GM12878 (cell line): ENCODE data around the gene EXOC4. TPM values are rescaled to one million over a fixed set of nuclear protein-coding genes. Genes with fewer than 3 reads are reported as not detected.

ENCODE experiments used
- ATAC-seq: fragments of 200-7000 bp; cut with Tn5 transposase; 3 replicates; pipeline ENCODE4 v1.9.1; 2020; ENCODE audit warnings: mild to moderate bottlenecking, moderate library complexity
- BruUV-seq: library from RNA; stranded (reverse); fragments of 400-500 nt; replicated peaks from 2 replicates; lab custom pipeline; 2021; lab: Mats Ljungman, UMichigan
- CTCF ChIA-PET: fragments of 300-600 bp; sonication (Branson Sonifier 250); formaldehyde crosslinking; extraction: SDS; loops from one replicate; lab custom pipeline; 2021; ENCODE audit warnings: inconsistent platforms; lab: Yijun Ruan, JAX
- POLR2A ChIA-PET: fragments of 350-600 bp; formaldehyde crosslinking; extraction: SDS; loops from one replicate; lab custom pipeline; 2021; ENCODE audit warnings: inconsistent platforms; lab: Charles Lee
- RAD21 ChIA-PET: fragments of 300-600 bp; sonication (Branson Sonifier 250); formaldehyde crosslinking; loops from one replicate; lab custom pipeline; 2023; ENCODE audit warnings: antibody characterized with exemption; ENCODE audit not compliant: unreplicated experiment; lab: Charles Lee
- SMC1A ChIA-PET: fragments of 300-600 bp; sonication (Branson Sonifier 250); formaldehyde crosslinking; loops from one replicate; lab custom pipeline; 2023; ENCODE audit not compliant: unreplicated experiment, uncharacterized antibody; lab: Charles Lee
- DNase-seq: peaks from one replicate; pipeline ENCODE4 v3.0.0-alpha.2; 2011; ENCODE audit warnings: low read depth, low spot score
- FAIRE-seq: peaks from 3 replicates; lab custom pipeline; 2011; peaks lifted over from hg19 to GRCh38; lab: Jason Lieb, UNC
- H2AFZ ChIP-seq: 2 replicates; pipeline ENCODE4 v1.6.0; 2011; ENCODE audit warnings: low read depth, low read length, control low read depth; ENCODE audit not compliant: control insufficient read depth
- H3K27ac ChIP-seq: 2 replicates; pipeline ENCODE4 v1.5.1; 2011; ENCODE audit warnings: control low read depth; ENCODE audit not compliant: control insufficient read depth, insufficient read depth
- H3K27me3 ChIP-seq, 2 experiments: replicated peaks in 1 of 2; 2 replicates each; pipeline versions ENCODE4 v1.6.0 to v1.6.1; 2011; ENCODE audit warnings: low read length in 1 of 2; ENCODE audit not compliant: control insufficient read depth in 2 of 2, insufficient read depth in 2 of 2
- H3K36me3 ChIP-seq, 2 experiments: 2 replicates each; pipeline ENCODE4 v1.5.1; 2011; ENCODE audit warnings: low read length in 1 of 2; ENCODE audit not compliant: control insufficient read depth in 2 of 2, insufficient read depth in 2 of 2
- H3K4me1 ChIP-seq: 2 replicates; pipeline ENCODE4 v1.6.1; 2011; ENCODE audit warnings: mild to moderate bottlenecking, low read length, moderate library complexity, mixed read lengths; ENCODE audit not compliant: control insufficient read depth, insufficient read depth
- H3K4me2 ChIP-seq: 2 replicates; pipeline ENCODE4 v1.6.0; 2011; ENCODE audit warnings: control low read depth; ENCODE audit not compliant: control insufficient read depth, insufficient read depth
- H3K4me3 ChIP-seq: fragments of 200-600 bp; sonication (generic); 2 replicates; pipeline ENCODE4 v1.5.1; 2016
- H3K79me2 ChIP-seq: 2 replicates; pipeline ENCODE4 v1.6.0; 2011; ENCODE audit warnings: low read length; ENCODE audit not compliant: control insufficient read depth, insufficient read depth
- H3K9ac ChIP-seq: 2 replicates; pipeline ENCODE4 v1.8.0; 2011; ENCODE audit warnings: low read length, control low read depth, mixed read lengths; ENCODE audit not compliant: control insufficient read depth, insufficient read depth
- H3K9me3 ChIP-seq: replicated peaks from 3 replicates; pipeline ENCODE4 v1.5.1; 2011; ENCODE audit warnings: mild to moderate bottlenecking, low read length; ENCODE audit not compliant: control insufficient read depth, insufficient read depth
- H4K20me1 ChIP-seq: 2 replicates; pipeline ENCODE4 v1.6.0; 2011; ENCODE audit not compliant: control insufficient read depth, insufficient read depth
- BMI1 ChIP-seq: fragments of 450-650 bp; IDR thresholded peaks from 2 replicates; pipeline ENCODE4 v1.6.1; 2016; ENCODE audit warnings: mild to moderate bottlenecking, moderate library complexity, borderline replicate concordance
- CBFB ChIP-seq: IDR thresholded peaks from 2 replicates; pipeline ENCODE4 v1.6.1; 2016; ENCODE audit warnings: antibody characterized with exemption, low read depth
- CEBPB ChIP-seq, 2 experiments: fragments of 150-350 bp in 1 of 2; IDR thresholded peaks; 2 replicates each; pipeline ENCODE4 v1.6.1; 2012 to 2014; ENCODE audit warnings: low read depth in 2 of 2, low read length in 2 of 2, borderline replicate concordance in 1 of 2, inconsistent platforms in 1 of 2
- DPF2 ChIP-seq: fragments of 450-650 bp; IDR thresholded peaks from 2 replicates; pipeline ENCODE4 v1.6.1; 2017; ENCODE audit warnings: mild to moderate bottlenecking
- EZH2 ChIP-seq: IDR thresholded peaks from 2 replicates; pipeline ENCODE4 v1.6.1; 2012; ENCODE audit warnings: low read depth, mild to moderate bottlenecking, control low read depth, inconsistent platforms, low read length, borderline replicate concordance; ENCODE audit not compliant: control insufficient read depth
- IKZF2 ChIP-seq, 2 experiments: fragments of 450-650 bp; IDR thresholded peaks; 2 replicates each; pipeline ENCODE4 v1.6.1; 2017; ENCODE audit warnings: mild to moderate bottlenecking in 2 of 2, moderate library complexity in 2 of 2
- IRF4 ChIP-seq: IDR thresholded peaks from 2 replicates; pipeline ENCODE4 v1.6.1; 2011; ENCODE audit warnings: low read depth, low read length
- JUNB ChIP-seq: IDR thresholded peaks from 2 replicates; pipeline ENCODE4 v1.6.1; 2016; ENCODE audit warnings: antibody characterized with exemption, mild to moderate bottlenecking
- MEF2A ChIP-seq: IDR thresholded peaks from 2 replicates; pipeline ENCODE4 v1.6.1; 2011; ENCODE audit warnings: low read depth, mild to moderate bottlenecking, low read length, moderate library complexity; ENCODE audit not compliant: insufficient read depth
- MTA2 ChIP-seq: fragments of 450-650 bp; IDR thresholded peaks from 2 replicates; pipeline ENCODE4 v1.6.1; 2016; ENCODE audit warnings: low read depth, mild to moderate bottlenecking, moderate library complexity
- NFIC ChIP-seq: IDR thresholded peaks from 2 replicates; pipeline ENCODE4 v1.6.1; 2012; ENCODE audit warnings: low read depth, mild to moderate bottlenecking, inconsistent platforms, low read length, moderate library complexity
- NFXL1 ChIP-seq: fragments of 450-650 bp; IDR thresholded peaks from 2 replicates; pipeline ENCODE4 v1.6.1; 2017; ENCODE audit warnings: antibody characterized with exemption, mild to moderate bottlenecking, borderline replicate concordance
- NRF1 ChIP-seq: conservative IDR thresholded peaks from 2 replicates; pipeline ENCODE4 v1.6.1; 2011; ENCODE audit warnings: mild to moderate bottlenecking, low read depth, low read length, improper control_type of control experiment
- RUNX3 ChIP-seq: IDR thresholded peaks from 2 replicates; pipeline ENCODE4 v1.6.1; 2012; ENCODE audit warnings: low read length, inconsistent platforms
- SIN3A ChIP-seq: IDR thresholded peaks from 2 replicates; pipeline ENCODE4 v1.6.1; 2012; ENCODE audit warnings: low read depth, low read length, improper control_type of control experiment
- SRF ChIP-seq, 2 experiments: IDR thresholded peaks; 2 replicates each; pipeline ENCODE4 v1.6.1; 2011; ENCODE audit warnings: low read depth in 2 of 2, low read length in 2 of 2, mild to moderate bottlenecking in 1 of 2, moderate library complexity in 1 of 2
- TARDBP ChIP-seq: IDR thresholded peaks from 2 replicates; pipeline ENCODE4 v1.6.1; 2016; ENCODE audit warnings: borderline replicate concordance
- ZNF24 ChIP-seq: fragments of 450-650 bp; IDR thresholded peaks from 2 replicates; pipeline ENCODE4 v1.6.1; 2017; ENCODE audit warnings: antibody characterized with exemption, mild to moderate bottlenecking
- ZNF622 ChIP-seq: fragments of 450-650 bp; IDR thresholded peaks from 2 replicates; pipeline ENCODE4 v1.6.1; 2017; ENCODE audit warnings: mild to moderate bottlenecking, inconsistent platforms
- WGBS: methylation state at CpG from one replicate; pipeline ENCODE4 v1.1.6; 2016; ENCODE audit warnings: low lambda C conversion rate; ENCODE audit not compliant: insufficient replicate concordance, insufficient coverage; ENCODE audit errors: missing lambda C conversion rate; 5-methylcytosine and 5-hydroxymethylcytosine counted together
- in situ Hi-C: fragments of 300-500 bp; cut with MboI; formaldehyde crosslinking; loops from 9 replicates; pipeline ENCODE4 v1.14.3; 2018; ENCODE audit warnings: mixed read lengths
- intact Hi-C: fragments of 100-400 bp; cut with micrococcal nuclease; formaldehyde crosslinking; loops from one replicate; pipeline ENCODE4 v1.14.2; 2022; ENCODE audit not compliant: unreplicated experiment
- polyA plus RNA-seq, 11 experiments: library from polyadenylated mRNA; depleted of rRNA in 4 of 11; unstranded in 6 of 11; stranded (reverse) in 5 of 11; fragments of >200 nt; fragmentation: Nextera tagmentation in 4 of 11; fragmentation: Illumina TruSeq in 1 of 11; extraction: Ambion mirVana in 4 of 11; extraction: Trizol in 1 of 11; gene quantifications; 1 replicate in 1 of 11; 2 replicates in 10 of 11; pipeline versions ENCODE4 v1.2.1 to v1.2.3, GENCODE V29; 2011 to 2016; ENCODE audit warnings: inconsistent platforms in 2 of 11, missing spikeins in 2 of 11, low read depth in 1 of 11
- total RNA-seq, 4 experiments: library from RNA; depleted of rRNA in 3 of 4; stranded (reverse); fragments of >200 nt in 3 of 4; fragmentation: Illumina TruSeq in 1 of 4; extraction: Trizol in 1 of 4; gene quantifications; 2 replicates each; pipeline versions ENCODE4 v1.2.1 to v1.2.3, GENCODE V29; 2013 to 2021
- TF ChIP-seq, protein P1 (sequence below): fragments of 450-650 bp; IDR thresholded peaks from 2 replicates; pipeline ENCODE4 v1.6.1; 2016; ENCODE audit warnings: mild to moderate bottlenecking

EXOC4 gene
- total and polyA plus RNA-seq, 10 of the 15 experiments (the other 5 are each of a cell fraction or from before 2014, with no cell fraction given) = 13.2 to 44.5 (median 29.6) TPM

GRCh38 chr7:133804127-133804526, 551.2 kb downstream of the EXOC4 start:
- Histone ChIP-seq H3K9ac (no peak overlapping the region), H4K20me1 (no peaks in the 10 kb centered on the region), H3K36me3 (no peaks in the 10 kb centered on the region), H3K4me3 (no peak overlapping the region), H3K4me2 (no peak overlapping the region), H3K9me3 (no peaks in the 10 kb centered on the region), H3K27ac (no peak overlapping the region), H3K79me2 (no peaks in the 10 kb centered on the region), H3K27me3 (no peaks in the 10 kb centered on the region), H2AFZ (no peak overlapping the region), H3K4me1 (no peaks in the 10 kb centered on the region)
- intact Hi-C loops = no loop called here
- POLR2A ChIA-PET = no interaction called here
- RAD21 ChIA-PET = no interaction called here
- in situ Hi-C loops = no loop called here
- WGBS = 63% methylated on average over 1 of the region's 1 CpG
- TF ChIP-seq SIN3A (no peak), ZNF622 (no peak), MEF2A (0 out of 2 replicates have a peak, but pooled peaks have one; percentile 66), IRF4 (peak; percentile 63; the same call in 1 of the 2 replicates), DPF2 (0 out of 2 replicates have a peak, but pooled peaks have one; percentile 39), IKZF2 (IDR thresholded peaks at IDR 0.05) (peak in 1 of 2 experiments; percentile 30; a peak in 1 of 4 replicates), CBFB (no peak), SRF (IDR thresholded peaks at IDR 0.05; ENCODE audit: low read depth in 2 of 2, low read length in 2 of 2) (no peak), RUNX3 (peak; percentile 25; the same call in 1 of the 2 replicates), NRF1 (no peak), NFIC (peak; percentile 52; the same call in 1 of the 2 replicates), BMI1 (0 out of 2 replicates have a peak, but pooled peaks have one; percentile 35), NFXL1 (no peak), MTA2 (peak; percentile 69), JUNB (peak; percentile 92), TARDBP (no peak), ZNF24 (peak; percentile 73), EZH2 (no peak), CEBPB (IDR thresholded peaks at IDR 0.05; ENCODE audit: borderline replicate concordance in 1 of 2, low read depth in 2 of 2, low read length in 2 of 2) (no peak)
- TF ChIP-seq, protein P1, sequence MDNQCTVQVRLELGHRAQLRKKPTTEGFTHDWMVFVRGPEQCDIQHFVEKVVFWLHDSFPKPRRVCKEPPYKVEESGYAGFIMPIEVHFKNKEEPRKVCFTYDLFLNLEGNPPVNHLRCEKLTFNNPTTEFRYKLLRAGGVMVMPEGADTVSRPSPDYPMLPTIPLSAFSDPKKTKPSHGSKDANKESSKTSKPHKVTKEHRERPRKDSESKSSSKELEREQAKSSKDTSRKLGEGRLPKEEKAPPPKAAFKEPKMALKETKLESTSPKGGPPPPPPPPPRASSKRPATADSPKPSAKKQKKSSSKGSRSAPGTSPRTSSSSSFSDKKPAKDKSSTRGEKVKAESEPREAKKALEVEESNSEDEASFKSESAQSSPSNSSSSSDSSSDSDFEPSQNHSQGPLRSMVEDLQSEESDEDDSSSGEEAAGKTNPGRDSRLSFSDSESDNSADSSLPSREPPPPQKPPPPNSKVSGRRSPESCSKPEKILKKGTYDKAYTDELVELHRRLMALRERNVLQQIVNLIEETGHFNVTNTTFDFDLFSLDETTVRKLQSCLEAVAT = no peak
- DNase-seq (no peak), FAIRE-seq (no peak), ATAC-seq (peak; percentile 71)
- SMC1A ChIA-PET = no interaction called here
- CTCF ChIA-PET = no interaction called here
- BruUV-seq = no TSS peak
